Hippocampal formation (tissue), 2 donors: ENCODE data around the gene ZSCAN32.

ENCODE experiments used
- DNase-seq, 2 donors: peaks; one replicate each; lab custom pipeline; 2025; lab: John Stamatoyannopoulos, UW

The ZSCAN32 gene

DNA sequence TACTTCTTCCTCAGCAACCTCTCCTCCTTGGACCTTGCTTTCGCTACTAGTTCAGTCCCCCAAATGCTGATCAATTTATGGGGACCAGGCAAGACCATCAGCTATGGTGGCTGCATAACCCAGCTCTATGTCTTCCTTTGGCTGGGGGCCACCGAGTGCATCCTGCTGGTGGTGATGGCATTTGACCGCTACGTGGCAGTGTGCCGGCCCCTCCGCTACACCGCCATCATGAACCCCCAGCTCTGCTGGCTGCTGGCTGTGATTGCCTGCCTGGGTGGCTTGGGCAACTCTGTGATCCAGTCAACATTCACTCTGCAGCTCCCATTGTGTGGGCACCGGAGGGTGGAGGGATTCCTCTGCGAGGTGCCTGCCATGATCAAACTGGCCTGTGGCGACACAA, 44.7 kb downstream of the ZSCAN32 start:
- DNase-seq, result no peak

GRCh38 chr16:3355589-3355988, 45.2 kb downstream of the ZSCAN32 start, which contains the start of gene OR2C1:
Gene OR2C1, plus strand, starts transcription at chr16:3355889. Its CDS starts 52 bp downstream, at chr16:3355941.
- DNase-seq, result no peak

GRCh38 chr16:3349175-3349574, 51.6 kb downstream of the ZSCAN32 start:
- DNase-seq, result no peak

DNA sequence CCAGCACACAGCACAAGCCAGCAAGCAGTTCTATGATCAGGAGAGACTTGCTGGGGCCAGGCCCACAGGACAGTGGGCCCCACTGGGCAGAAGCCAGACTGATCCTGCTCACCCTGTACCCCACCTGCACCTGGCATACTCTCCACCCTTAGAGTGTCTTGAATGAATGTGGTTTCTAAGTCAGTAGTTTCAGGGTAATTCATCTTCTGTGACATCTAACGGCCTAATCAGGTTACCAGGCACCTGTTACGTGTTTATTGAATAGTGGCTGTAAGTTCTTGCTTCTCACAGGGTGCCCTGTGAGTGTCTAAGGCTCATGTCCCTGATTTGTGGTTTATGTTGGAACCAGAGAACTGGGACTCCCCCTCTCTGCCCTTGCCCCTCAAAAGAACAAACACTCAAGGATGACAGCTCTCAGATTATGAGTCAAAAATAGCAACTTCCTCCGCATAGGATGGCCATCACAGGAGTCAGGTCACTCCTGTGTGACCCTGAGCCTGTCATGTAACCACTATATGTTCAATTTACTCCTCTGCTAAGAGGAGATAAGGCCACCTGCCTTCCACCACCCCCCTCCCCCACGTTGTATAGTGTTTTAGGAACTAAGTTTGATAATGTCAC, 52.1 kb downstream of the ZSCAN32 start:
- DNase-seq, result no peak

DNA sequence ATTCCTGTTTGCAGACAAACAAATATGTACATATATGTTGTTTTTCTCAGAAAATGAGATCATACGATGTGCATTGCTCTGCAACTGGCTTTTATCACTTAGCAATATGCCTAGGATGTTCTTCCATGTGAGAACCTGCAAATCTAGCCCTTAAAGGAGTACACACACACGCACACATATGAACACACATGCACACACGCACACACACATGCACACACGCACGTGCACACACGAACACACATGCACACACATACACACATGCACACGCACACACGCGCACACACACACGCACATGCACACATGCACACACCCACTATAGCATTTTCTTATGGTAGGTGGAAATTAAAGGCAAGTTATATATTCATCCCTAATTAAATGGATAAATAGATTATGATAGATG, 53.2 kb downstream of the ZSCAN32 start:
- no peak for DNase-seq

DNA sequence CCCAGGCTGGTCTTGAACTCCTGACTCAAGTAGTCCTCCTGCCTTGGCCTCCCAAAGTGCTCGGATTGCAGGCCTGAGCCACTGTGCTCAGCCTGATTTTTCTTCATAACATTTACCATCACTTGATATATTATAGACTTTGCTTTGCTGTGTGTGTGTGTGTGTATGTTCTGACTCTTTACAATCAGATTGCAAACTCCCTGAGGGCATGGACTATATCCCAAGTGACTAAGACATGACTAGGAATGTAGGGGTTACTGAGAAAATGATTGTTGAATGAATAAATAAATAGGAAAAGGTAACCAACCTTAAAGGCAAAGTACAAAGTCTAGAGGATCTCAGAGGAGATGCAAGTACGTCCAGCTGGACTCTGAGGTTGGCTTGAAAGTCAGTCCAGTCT, 54.8 kb downstream of the ZSCAN32 start:
- DNase-seq, result no peak
